GM10847 (cell line): ENCODE measurements around the gene GTF3C6.

ENCODE experiments used
- POLR2A ChIP-seq: IDR thresholded peaks from 2 replicates; pipeline ENCODE4 v1.6.1; 2011; ENCODE audit not compliant: insufficient read length; ENCODE audit errors: extremely low read depth

GTF3C6 gene

GRCh38 chr6:110960014-110960390 is 1.5 kb downstream of the GTF3C6 start:
- TF ChIP-seq POLR2A, result no peak

GRCh38 chr6:110965629-110966229 is 7.2 kb downstream of the GTF3C6 start:
- TF ChIP-seq POLR2A, result no peak

- no peak for TF ChIP-seq POLR2A
Measured at GRCh38 chr6:110971468-110971867, 13.0 kb downstream of the GTF3C6 start.

- no peak for TF ChIP-seq POLR2A
Measured at GRCh38 chr6:110976575-110976974, 18.1 kb downstream of the GTF3C6 start.

GRCh38 chr6:110979565-110980101 is 21.1 kb downstream of the GTF3C6 start:
- no peak for TF ChIP-seq POLR2A

GRCh38 chr6:110980227-110980626 is 21.7 kb downstream of the GTF3C6 start:
- no peak for TF ChIP-seq POLR2A

- no peak for TF ChIP-seq POLR2A
Measured at GRCh38 chr6:110980648-110981047, 22.1 kb downstream of the GTF3C6 start.

GRCh38 chr6:110981202-110981600 is 22.7 kb downstream of the GTF3C6 start:
- TF ChIP-seq POLR2A, result no peak

GRCh38 chr6:110990840-110991576 is 32.5 kb downstream of the GTF3C6 start:
- TF ChIP-seq POLR2A, result no peak

GRCh38 chr6:110996691-110997090 is 38.2 kb downstream of the GTF3C6 start:
- no peak for TF ChIP-seq POLR2A

GRCh38 chr6:110999634-111000270 is 41.2 kb downstream of the GTF3C6 start:
- TF ChIP-seq POLR2A, result no peak

- TF ChIP-seq POLR2A, result no peak
Measured at GRCh38 chr6:111002350-111002749, 43.8 kb downstream of the GTF3C6 start.

- TF ChIP-seq POLR2A, result no peak
Measured at GRCh38 chr6:111011360-111012142, 53.0 kb downstream of the GTF3C6 start.

- no peak for TF ChIP-seq POLR2A
Measured at GRCh38 chr6:111012143-111012452, 53.6 kb downstream of the GTF3C6 start.

- TF ChIP-seq POLR2A, result no peak
Measured at GRCh38 chr6:111013144-111013915, 54.8 kb downstream of the GTF3C6 start.
